Measurements from ENCODE around the gene TEAD1.

- no peak for TF ChIP-seq CTCF (conservative IDR thresholded peaks at IDR 0.05; ENCODE audit: low read length)
- no peak for TF ChIP-seq EZH2phosphoT487 (IDR thresholded peaks at IDR 0.05; ENCODE audit: borderline replicate concordance, low read depth, low read length)
These were observed 7.3 kb upstream of the TEAD1 start for GRCh38 chr11:12666915-12667314.
